Right forelimb (tissue), 1 donor: ENCODE data around the gene PDRG1.

Experiments
- DNase-seq: peaks from one replicate; pipeline ENCODE4 v3.0.0-alpha.2; 2018

The PDRG1 gene

GRCh38 chr20:31903627-31904386 lies 48.0 kb downstream of the PDRG1 start:
- no peak for DNase-seq

- DNase-seq = no peak
These were observed 50.2 kb downstream of the PDRG1 start for GRCh38 chr20:31901615-31902014.

- DNase-seq = no peak
These were observed 54.3 kb downstream of the PDRG1 start for GRCh38 chr20:31897541-31897940.

GRCh38 chr20:31896049-31896448 lies 55.8 kb downstream of the PDRG1 start:
- no peak for DNase-seq

GRCh38 chr20:31894980-31895675 lies 56.7 kb downstream of the PDRG1 start:
- DNase-seq = no peak
